IPS-15b (cell line): Measurements from ENCODE around the gene YARS2.

Experiments used
- H3K27me3 ChIP-seq: one replicate; pipeline ENCODE4 v1.6.1; 2013; ENCODE audit warnings: low read length; ENCODE audit not compliant: control insufficient read depth, insufficient read depth
- H3K36me3 ChIP-seq: one replicate; pipeline ENCODE4 v1.6.1; 2013; ENCODE audit warnings: low read length; ENCODE audit not compliant: control insufficient read depth, insufficient read depth
- H3K4me1 ChIP-seq: one replicate; pipeline ENCODE4 v1.6.1; 2013; ENCODE audit warnings: mild to moderate bottlenecking, low read length; ENCODE audit not compliant: control insufficient read depth, insufficient read depth
- H3K4me3 ChIP-seq: one replicate; pipeline ENCODE4 v1.5.1; 2013; ENCODE audit warnings: low read depth, low read length
- H3K9ac ChIP-seq: one replicate; pipeline ENCODE4 v1.6.1; 2013; ENCODE audit warnings: low read depth, mild to moderate bottlenecking, low read length
- H3K9me3 ChIP-seq: one replicate; pipeline ENCODE4 v1.6.1; 2013; ENCODE audit warnings: mild to moderate bottlenecking, low read length; ENCODE audit not compliant: control insufficient read depth, insufficient read depth

Gene YARS2

GRCh38 chr12:32776258-32776657, 20.6 kb upstream of the YARS2 start:
- Histone ChIP-seq H3K9me3 (no peaks in the 10 kb centered on the region), H3K4me1 (no peaks in the 10 kb centered on the region), H3K36me3 (no peaks in the 10 kb centered on the region), H3K9ac (no peak overlapping the region), H3K4me3 (no peak overlapping the region), H3K27me3 (no peaks in the 10 kb centered on the region)

GRCh38 chr12:32773691-32774090, 18.0 kb upstream of the YARS2 start:
- H3K27me3 ChIP-seq = no peaks in the 10 kb centered on the region
- no peak overlapping the region for H3K9ac ChIP-seq
- no peak overlapping the region for H3K4me3 ChIP-seq
- no peaks in the 10 kb centered on the region for H3K9me3 ChIP-seq
- no peaks in the 10 kb centered on the region for H3K36me3 ChIP-seq
- H3K4me1 ChIP-seq = no peaks in the 10 kb centered on the region

GRCh38 chr12:32770141-32770540, 14.4 kb upstream of the YARS2 start:
- Histone ChIP-seq H3K4me3 (no peak overlapping the region), H3K36me3 (no peaks in the 10 kb centered on the region), H3K27me3 (no peaks in the 10 kb centered on the region), H3K4me1 (no peaks in the 10 kb centered on the region), H3K9ac (no peak overlapping the region), H3K9me3 (no peaks in the 10 kb centered on the region)

GRCh38 chr12:32768518-32768917, 12.8 kb upstream of the YARS2 start:
- Histone ChIP-seq H3K36me3 (no peaks in the 10 kb centered on the region), H3K4me1 (no peaks in the 10 kb centered on the region), H3K27me3 (no peaks in the 10 kb centered on the region), H3K9ac (no peak overlapping the region), H3K4me3 (no peak overlapping the region), H3K9me3 (no peaks in the 10 kb centered on the region)

- H3K36me3 ChIP-seq = no peaks in the 10 kb centered on the region
- H3K27me3 ChIP-seq = no peaks in the 10 kb centered on the region
- no peak overlapping the region for H3K4me3 ChIP-seq
- H3K9me3 ChIP-seq = no peaks in the 10 kb centered on the region
- no peak overlapping the region for H3K9ac ChIP-seq
- no peaks in the 10 kb centered on the region for H3K4me1 ChIP-seq
Measured at GRCh38 chr12:32765906-32766305, 10.2 kb upstream of the YARS2 start.

- Histone ChIP-seq H3K4me1 (no peaks in the 10 kb centered on the region), H3K4me3 (no peak overlapping the region), H3K9me3 (no peaks in the 10 kb centered on the region), H3K9ac (no peak overlapping the region), H3K36me3 (no peaks in the 10 kb centered on the region), H3K27me3 (no peaks in the 10 kb centered on the region)
Measured at GRCh38 chr12:32761716-32762115, 6.0 kb upstream of the YARS2 start.

GRCh38 chr12:32757157-32757556, 1.5 kb upstream of the YARS2 start:
- H3K4me1 ChIP-seq = peaks cover 6% of the 10 kb centered on the region
- no peaks in the 10 kb centered on the region for H3K27me3 ChIP-seq
- no peak overlapping the region for H3K9ac ChIP-seq
- H3K9me3 ChIP-seq = no peaks in the 10 kb centered on the region
- H3K36me3 ChIP-seq = no peaks in the 10 kb centered on the region
- H3K4me3 ChIP-seq = no peak overlapping the region

GRCh38 chr12:32756476-32757066, 874 bp upstream of the YARS2 start:
- peaks cover 5% of the 10 kb centered on the region for H3K36me3 ChIP-seq
- peak overlapping the region; percentile 87 for H3K4me3 ChIP-seq
- no peaks in the 10 kb centered on the region for H3K27me3 ChIP-seq
- H3K9me3 ChIP-seq = no peaks in the 10 kb centered on the region
- H3K4me1 ChIP-seq = peaks cover 6% of the 10 kb centered on the region
- H3K9ac ChIP-seq = no peak overlapping the region

GRCh38 chr12:32755051-32755653, 545 bp downstream of the YARS2 start:
- Histone ChIP-seq H3K4me3 (peak overlapping the region; percentile 87), H3K36me3 (peaks cover 11% of the 10 kb centered on the region), H3K27me3 (no peaks in the 10 kb centered on the region), H3K4me1 (peaks cover 6% of the 10 kb centered on the region), H3K9me3 (no peaks in the 10 kb centered on the region), H3K9ac (peak overlapping the region; percentile 94)

- Histone ChIP-seq H3K4me3 (peak overlapping the region; percentile 87), H3K27me3 (no peaks in the 10 kb centered on the region)
Measured at GRCh38 chr12:32754111-32754510, 1.6 kb downstream of the YARS2 start.

GRCh38 chr12:32753605-32754004, 2.1 kb downstream of the YARS2 start:
- Histone ChIP-seq H3K27me3 (no peaks in the 10 kb centered on the region), H3K9me3 (no peaks in the 10 kb centered on the region), H3K4me1 (peaks cover 6% of the 10 kb centered on the region), H3K4me3 (peak overlapping the region; percentile 87), H3K9ac (no peak overlapping the region), H3K36me3 (peaks cover 16% of the 10 kb centered on the region)

More at GRCh38 chr12:32754111-32754510, 1.6 kb downstream of the YARS2 start:
- Histone ChIP-seq H3K36me3 (peaks cover 13% of the 10 kb centered on the region), H3K9me3 (no peaks in the 10 kb centered on the region), H3K9ac (peak overlapping the region; percentile 12), H3K4me1 (peaks cover 6% of the 10 kb centered on the region)

GRCh38 chr12:32743264-32743663, 12.4 kb downstream of the YARS2 start:
- H3K27me3 ChIP-seq = no peaks in the 10 kb centered on the region
- H3K4me3 ChIP-seq = no peak overlapping the region
- H3K9me3 ChIP-seq = no peaks in the 10 kb centered on the region
- H3K9ac ChIP-seq = no peak overlapping the region
- H3K4me1 ChIP-seq = peaks cover 8% of the 10 kb centered on the region
- peaks cover 12% of the 10 kb centered on the region for H3K36me3 ChIP-seq
